Measurements from ENCODE around the gene BTNL3.

The BTNL3 gene

DNA sequence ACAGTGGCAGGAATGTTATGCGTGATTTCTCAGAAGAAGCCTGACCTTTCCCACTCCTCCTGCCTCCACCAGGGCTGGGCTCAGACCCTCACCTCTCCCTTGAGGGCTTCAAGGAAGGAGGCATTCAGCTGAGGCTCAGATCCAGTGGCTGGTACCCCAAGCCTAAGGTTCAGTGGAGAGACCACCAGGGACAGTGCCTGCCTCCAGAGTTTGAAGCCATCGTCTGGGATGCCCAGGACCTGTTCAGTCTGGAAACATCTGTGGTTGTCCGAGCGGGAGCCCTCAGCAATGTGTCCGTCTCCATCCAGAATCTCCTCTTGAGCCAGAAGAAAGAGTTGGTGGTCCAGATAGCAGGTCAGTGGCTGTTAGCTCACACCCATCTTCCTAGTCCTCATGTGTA is 61.4 kb downstream of the BTNL3 start:
- DNase-seq, result no peak

- no peak for DNase-seq
Measured at GRCh38 chr5:181051841-181052671, 63.4 kb downstream of the BTNL3 start.

- DNase-seq, result no peak
Measured at GRCh38 chr5:181052672-181053487, 64.2 kb downstream of the BTNL3 start.

DNA sequence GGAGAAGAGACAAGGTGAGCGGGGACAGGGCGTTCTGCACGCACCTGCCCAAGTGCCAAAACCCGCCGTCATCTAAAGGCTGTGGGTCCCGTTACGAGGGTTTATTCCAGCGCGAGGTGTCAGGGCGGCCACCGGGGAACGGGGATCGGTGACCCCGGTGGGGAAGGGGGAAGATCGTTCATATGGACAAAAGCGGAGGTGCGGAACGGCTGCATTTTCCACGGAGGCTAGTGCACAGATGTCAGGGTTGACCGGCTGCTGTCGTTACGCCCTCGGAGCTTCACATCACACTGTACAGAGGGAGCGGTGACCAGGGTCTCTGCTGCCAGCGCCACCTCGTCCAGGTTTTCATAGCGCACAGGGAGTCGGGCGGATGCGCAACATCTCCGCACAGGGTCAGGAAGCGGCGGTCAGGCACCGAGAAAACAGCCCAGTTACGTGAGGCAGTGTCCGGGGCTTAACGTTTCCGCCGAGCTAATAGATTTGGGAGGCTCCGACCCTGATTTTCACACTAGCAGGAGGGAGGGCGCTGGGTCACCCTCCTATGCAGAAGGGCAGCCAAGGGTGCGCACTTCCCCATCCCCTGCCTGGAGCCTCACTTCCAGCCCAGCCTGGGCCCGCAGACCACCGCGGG is 65.0 kb downstream of the BTNL3 start:
- DNase-seq, result no peak

- no peak for DNase-seq
Measured at GRCh38 chr5:181054138-181054537, 65.5 kb downstream of the BTNL3 start.

GRCh38 chr5:181054871-181055459 is 66.3 kb downstream of the BTNL3 start:
- no peak for DNase-seq
